HPDE6-E6E7 (cell line): ENCODE measurements around the gene TTC28.

ENCODE experiments used
- DNase-seq: peaks from one replicate; pipeline ENCODE4 v3.0.0; 2011; ENCODE audit warnings: missing footprints; ENCODE audit errors: extremely low spot score

The TTC28 gene

DNA sequence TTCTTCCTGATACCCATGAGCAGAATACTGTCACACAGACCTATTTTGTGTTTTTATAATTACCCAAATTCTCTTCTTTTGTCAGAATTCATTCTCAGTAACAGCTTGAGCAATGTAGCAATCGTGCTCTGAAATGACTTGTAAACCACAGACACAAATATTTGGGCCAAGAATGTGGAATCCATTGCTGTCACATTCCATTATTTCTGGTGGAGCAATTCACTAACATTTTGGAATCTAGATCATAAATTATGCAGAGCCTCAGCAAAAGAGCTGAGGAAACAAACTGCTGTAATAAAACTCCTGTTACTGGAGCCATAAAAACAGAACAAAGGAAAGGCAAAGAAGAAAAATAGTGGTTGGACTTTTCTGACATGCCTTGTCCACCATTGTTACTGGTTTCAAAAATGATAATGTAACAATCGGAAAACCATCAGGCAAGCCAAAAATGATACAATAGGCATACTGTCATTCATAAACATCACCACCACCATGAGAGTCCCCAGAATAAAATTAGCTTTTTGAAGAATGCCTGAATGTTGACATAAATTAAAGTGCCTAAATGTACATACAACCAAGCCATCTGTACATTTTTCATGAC, 537.2 kb downstream of the TTC28 start:
- DNase-seq = no peak

DNA sequence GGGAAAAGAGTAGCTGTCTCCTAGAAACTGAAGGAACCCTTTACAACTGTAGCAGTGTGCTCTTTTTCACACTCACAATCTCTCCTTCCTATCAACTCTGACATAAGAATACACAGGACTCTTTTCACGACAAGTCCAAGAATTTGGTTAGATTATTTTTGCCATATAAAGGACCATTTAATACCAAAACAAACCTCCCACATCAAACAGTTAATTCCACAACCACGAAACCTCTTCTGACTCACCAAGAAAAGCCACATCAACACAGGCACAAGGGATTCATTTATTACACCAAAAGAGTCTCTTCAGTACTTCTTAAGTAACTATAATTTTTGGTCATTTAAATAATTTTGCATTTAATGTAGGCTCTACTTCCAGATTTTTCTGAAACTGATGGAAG, 538.0 kb downstream of the TTC28 start:
- DNase-seq = no peak

DNA sequence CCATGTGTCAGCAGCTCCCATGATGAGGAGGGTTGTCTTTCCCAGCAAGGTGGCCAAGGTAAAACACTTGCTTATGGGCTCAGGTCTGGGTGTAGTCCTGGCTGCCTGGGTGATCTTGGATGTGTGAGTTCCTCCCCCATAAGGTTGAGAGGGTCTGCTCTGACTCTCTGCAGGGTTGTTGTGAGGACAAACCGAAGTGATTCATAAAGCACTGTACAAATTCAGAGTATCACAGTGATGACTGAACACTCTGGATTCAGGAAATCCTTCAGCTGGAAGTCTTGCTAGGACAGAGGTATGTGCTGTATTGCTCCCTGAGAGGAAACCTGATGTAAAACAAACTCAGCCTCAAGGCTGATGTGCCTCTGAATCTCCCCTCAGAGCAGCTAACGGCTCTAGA, 539.7 kb downstream of the TTC28 start:
- peak; percentile 17 for DNase-seq

DNA sequence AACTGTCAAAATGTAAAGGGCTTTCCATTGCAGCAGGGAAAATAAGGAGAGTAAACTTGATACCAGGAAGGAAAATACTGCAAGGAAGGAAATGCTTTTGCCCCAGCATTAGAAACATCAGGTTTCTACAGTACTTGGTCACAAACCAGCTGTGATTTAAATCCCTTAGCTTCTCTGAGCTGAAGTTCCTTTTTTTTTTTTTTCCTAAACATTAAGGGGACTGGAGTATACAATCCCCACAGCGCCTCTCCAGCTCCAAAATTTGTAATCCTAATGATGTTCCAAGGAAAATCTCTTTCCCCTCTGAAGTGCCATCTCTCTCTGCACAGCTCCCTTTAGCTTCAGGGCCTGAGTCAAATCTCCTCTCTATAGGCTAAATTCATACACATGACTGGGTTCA, 540.1 kb downstream of the TTC28 start:
- no peak for DNase-seq

DNA sequence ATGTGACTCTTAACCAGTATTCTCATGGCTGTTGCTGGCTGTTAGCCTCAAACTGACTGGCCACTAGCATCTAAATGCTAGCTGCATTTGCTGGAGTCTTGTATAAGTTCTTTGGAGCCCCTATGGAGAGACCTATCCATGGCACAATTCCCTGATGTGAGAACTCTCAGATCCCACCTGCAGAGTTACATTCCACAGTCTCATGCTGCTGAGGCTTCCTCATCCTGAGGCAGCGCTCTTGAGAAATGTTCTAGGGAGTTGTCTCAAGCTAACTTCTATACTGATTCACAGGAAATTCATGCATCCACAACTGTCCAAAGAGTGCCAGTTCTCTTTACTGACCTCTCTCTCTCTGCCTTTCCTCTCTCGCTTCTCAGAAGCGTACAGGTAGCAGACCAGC, 542.6 kb downstream of the TTC28 start:
- no peak for DNase-seq

DNA sequence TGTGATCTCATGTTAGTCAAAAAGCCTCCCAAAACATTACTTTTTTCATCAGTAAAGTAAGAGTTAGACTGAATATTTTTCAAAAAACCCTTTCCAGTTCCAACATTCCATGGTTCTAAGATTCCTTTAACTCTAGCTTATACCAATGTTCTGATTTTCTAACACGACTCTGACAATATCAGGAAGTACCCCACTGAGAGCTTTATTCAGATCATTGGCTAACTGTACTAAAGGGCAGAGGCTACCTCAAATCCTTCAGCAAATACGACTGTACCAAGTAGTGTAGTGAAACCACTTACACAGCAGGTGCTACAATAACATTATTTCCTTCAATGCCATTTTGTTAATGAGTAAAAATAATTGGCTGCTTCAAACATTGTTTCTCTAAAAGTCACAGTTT, 547.2 kb downstream of the TTC28 start:
- no peak for DNase-seq

DNA sequence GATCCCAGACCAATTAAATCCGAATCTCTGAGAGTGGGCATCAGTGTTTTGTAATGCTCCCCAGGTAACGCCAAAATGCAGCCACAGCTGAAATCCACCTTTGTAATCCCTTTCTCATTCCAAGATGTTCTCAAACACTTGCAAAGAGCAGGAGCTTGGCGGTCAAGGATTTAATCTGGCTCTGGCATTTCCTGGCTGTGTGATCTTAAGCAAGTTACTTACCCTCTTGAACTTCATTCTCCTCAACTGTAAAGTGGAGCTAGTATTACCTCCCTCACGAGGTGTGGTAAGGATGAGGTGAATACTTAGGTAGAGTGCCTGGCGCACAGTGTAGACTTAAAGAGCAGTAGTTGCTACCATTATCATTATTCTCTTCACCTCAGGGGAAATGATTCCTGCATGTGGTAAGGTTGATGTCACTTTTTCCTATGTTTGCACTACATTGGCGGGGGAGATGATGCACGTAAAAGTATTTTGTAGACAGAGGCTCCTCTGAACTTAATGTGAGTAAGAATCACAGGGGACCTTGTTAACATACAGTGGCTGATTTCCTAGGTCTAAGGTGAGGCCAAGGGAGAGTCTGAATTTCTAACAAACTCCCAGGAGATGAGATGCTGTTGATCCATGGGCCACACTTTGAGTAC, 550.2 kb downstream of the TTC28 start:
- DNase-seq = no peak

DNA sequence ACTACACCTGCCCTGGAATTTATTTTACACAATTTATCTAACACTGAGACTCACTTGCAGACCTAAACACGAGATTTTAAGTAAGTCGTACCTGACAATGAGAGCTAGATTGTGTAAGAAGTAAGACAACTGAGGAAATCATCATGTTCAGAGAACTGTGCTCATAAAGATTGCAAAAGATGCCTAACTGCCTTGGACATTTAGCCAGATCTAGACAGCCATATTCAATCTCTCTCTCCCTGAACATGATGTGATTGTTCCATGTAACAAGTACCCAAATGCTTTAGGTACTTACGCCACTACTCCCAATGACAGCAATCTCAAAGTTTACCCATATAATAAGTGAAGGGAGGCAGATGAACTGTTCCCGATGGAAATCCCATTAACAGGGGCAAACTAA, 550.8 kb downstream of the TTC28 start:
- DNase-seq = no peak

DNA sequence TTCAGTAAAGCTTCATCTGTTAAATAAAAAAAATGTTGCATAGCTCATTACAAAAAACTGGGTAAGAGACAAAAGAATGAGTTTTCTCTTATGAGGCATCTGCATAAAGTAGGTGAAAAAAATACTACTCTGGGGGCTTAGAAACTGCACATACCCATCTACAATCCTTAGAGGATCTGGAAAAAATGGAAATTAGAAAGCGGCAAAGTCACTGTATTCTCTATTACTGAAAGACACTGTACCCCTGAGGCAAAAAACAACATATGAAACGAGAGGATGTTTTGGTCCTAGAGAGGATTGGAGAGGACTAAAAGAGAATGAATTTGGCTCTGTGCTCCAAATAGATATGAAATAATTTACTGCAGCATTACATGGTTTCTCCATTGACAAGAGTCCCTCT, 553.8 kb downstream of the TTC28 start:
- DNase-seq = no peak

DNA sequence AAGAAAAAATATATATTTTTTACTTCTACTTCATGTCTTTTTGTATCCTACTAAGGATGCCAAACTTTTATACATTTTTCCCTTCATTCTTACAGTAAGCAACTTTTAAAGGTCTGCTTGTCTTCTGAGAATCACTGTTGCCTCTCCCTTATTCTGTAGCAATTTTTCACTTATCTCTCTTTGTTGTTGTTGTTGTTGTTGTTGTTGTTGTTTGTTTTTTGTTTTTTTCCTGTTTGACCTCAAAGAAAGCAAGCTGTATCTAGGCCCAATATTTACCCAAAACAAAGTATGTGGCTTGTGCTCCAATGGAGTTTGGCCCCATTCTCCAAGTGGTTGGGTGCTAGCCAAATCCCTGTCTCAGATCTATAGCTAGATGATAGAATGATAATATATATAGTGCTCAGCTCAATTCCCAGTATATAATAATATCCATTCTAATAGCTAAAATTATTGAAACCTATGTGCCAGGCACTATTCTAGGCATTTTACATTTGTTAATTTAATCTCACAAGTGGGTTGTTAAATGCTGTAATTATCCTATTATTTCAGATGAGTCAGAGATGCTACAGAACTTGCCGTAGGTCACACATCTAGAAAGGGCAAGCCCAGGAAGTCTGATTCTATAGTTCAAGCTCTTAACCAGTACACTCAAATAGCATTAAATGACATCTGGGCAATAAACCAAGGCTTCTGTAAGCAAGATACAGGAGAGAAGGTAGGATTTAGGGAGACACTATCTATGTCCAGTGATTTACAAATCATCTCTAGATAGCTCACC, 555.5 kb downstream of the TTC28 start:
- DNase-seq = no peak

DNA sequence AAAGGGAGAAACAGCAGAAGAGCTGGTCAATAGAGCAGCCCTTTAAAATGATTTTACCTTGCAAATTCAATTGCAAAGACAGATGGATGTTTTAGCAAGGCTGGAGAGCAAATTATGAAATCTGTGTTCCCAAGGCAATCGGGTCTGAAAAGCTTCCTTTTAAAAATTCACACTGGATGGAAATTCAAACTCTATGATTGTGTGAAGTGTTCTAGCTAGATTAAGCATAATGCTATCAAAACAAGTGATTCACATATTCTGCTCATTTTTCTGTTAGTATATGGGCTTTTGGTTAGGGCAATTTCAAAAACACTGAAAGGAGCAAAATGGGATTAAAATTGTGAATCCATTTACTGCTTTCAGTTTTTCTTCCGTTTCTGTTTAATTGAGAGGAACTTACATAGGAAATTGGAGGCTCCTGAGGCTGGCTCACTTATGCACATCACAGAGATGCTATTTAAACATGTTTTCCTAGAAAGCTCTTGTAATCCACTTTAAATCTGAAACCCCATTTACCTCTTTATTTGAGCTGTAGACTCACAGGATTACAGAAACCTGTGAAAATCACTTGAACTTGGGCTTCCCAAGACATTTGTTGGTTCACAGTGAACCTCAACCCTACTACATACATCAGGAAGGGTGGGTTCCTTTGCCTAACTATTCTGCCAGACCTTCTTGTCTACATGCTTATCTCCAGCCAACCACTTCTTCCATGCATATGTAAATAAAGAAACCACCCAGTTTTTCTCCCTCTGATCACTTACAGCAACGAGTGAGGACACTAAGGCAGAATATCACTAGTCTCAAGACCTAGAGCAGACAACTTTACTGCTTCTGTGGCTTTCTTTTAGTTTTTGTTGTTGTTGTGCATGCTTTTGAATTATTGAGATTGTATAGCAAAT, 558.7 kb downstream of the TTC28 start:
- no peak for DNase-seq

DNA sequence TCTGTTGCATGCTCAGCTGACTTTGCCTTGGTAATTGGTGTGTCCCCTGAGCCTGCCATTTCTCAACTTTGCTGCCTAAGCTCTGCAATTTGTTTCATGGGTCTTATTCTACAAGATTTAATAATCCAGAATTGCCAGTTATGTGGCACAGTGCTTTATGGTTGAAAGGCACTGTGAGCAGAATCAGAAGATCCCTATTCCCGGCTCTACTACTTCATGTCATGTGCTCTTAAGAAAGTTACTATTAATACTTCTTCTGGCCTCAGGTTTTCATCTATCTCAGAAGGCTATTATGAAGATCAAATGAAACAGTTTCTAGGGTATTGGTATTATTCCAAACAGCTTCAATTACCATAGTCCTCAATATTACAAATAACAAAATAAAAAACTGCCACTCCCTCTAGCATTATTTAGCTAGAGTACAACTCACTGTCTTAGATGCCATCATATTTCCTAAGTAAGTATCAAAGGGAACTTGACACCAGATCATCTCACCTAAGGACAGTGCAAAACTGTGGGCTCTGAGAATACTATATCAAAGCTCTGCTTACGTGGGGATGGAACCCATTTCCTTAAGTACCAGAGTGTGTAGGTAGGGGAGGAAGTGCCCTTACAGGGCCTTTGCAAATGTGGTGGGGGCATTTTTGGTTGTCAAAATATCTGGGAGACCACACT, 560.5 kb downstream of the TTC28 start:
- DNase-seq = no peak

DNA sequence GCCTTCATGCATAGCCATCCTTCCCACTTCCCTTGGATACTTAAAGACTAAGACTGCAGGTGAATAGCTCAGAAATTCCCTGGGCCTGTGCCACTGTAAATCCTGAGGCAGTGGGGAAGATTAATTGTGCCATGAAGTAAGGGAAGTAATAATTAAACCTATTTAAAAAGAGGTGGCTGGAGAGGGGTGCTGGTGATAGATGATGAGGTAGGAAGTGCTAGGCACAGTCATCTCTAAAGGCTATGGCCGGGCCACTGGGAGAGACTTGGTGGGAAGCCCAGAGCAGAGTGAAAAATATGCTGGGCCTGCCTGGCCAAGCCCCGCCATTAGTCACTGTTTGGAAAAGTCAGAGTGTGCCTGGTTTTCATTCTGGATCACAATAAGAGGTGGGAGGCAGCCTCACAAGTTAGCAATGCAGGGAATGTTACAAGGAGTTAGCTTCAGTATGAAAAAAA, 563.4 kb downstream of the TTC28 start:
- peak; percentile 69 for DNase-seq

DNA sequence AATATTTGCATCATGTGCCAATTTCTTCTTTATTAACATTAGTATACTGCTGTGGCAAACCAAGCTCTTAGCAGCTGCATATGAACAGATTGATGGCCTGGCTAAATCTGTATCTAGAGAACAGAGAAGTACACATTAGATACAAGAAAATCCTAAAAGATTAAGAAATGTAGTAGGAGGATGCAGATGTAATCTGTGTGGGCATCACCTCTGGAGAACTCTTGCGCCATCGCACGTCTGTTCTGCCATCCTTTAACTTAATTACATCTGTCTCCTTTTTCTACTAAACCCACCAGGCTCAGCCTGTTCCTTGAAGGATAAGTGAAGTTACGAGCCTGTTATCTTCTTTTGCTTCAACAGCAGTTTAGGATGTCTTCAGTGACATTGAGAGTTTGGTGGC, 564.2 kb downstream of the TTC28 start:
- no peak for DNase-seq

DNA sequence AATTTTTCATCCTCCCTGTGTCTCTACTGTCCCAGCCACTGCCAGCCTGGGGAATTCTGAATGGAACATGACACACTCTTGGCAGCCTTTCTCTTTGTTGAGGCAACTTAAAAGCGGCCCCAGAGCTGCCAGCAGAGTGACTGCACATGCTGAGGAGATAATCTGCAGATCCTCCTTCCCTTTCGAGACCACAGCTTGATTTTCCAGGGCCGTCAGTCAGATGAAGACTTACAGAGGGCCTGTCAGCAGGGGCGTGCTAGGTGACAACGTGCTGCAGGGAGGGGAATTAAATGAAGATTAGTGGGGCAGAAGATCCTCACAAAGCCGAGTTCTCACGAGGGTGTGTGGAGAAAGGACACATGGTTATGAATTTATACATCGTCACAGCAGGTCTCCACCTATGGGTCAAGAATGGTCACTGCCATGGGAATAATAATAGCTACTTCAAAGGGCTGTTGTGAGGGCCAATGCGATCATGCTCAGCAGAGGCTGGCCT, 567.0 kb downstream of the TTC28 start:
- peak; percentile 13 for DNase-seq

DNA sequence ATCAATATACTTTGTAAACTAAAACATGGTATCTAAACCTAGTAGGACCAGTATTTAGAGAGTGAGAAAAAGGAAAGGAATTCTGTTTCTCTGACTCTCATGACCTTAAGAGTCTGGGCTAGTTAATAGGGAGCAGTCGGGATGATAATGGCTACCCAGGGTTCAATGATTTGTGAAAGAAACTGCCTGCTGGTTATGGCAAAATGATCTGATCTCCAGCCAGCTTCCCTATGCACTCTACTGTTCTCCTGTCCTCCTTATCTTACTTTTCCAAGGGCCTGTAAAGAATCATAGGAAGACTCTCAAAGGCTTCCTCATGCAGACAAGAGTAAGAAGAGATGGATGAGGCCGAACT, 567.5 kb downstream of the TTC28 start:
- DNase-seq = no peak

DNA sequence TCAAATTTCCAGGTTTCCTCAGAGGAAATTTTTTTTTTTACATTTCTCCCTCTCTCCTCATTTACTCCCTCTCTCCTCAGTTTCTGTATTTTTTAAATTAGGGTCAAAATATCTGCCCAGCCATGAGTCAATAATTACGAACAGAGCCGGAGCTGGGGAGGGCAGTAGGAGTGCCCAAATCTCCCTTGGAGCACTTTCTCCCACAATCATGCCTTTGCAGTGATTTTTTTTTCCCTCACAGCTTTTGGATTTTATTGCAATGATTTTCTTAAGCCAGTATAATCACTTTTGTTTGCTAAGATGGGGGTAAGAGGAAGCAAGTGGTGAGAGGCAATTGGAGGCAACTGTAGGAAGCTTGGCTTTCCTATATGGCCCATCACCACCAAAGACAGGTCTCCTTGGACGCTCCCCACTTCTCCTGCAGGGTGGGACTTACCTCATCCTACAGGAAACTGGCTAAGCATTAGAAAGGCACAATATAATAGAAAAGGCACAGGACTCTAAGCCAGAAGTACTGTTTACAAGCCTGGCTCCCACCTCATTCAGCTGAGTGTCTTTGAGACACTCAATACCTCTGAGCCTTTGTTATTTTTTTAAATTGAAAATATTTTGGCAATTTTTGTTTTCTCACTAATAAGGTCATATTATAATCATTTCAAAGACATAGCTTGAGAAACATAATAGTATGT, 568.0 kb downstream of the TTC28 start:
- DNase-seq = no peak

DNA sequence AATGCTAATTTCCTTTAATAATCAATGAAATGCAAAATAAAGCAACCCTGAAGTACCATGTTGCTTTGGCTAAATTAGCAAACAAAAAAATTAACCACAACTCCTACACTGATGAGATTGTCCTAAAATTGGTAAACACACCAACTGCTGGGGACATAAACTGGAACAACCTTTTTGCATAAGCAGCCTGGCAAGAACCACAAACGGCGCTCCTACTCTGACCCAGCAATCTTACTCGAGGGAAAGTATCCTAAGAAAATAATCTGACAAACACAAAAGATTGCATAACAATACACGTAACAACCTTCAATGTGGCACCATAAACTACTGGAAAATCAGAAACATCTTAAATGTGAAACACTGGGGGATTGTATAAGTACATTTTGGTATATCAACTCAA, 570.8 kb downstream of the TTC28 start:
- no peak for DNase-seq

DNA sequence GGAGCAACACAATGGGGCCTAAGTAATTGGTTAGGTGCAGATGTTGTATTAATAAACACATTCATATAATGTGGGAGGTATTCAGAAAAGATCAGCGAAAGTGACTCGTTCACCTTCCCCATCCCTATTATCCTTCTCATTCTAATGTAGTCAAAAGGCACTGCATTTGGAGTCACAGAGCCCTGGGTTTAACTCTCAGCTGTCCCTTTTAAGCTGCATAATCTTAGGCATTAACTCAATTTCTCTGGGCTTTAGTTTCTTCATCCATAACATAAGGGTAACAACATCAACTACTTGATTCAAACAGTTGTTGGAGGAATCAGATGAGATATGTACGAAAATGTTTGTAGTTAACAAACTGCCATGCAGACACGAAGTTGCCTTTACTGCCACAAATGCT, 573.0 kb downstream of the TTC28 start:
- DNase-seq = no peak

DNA sequence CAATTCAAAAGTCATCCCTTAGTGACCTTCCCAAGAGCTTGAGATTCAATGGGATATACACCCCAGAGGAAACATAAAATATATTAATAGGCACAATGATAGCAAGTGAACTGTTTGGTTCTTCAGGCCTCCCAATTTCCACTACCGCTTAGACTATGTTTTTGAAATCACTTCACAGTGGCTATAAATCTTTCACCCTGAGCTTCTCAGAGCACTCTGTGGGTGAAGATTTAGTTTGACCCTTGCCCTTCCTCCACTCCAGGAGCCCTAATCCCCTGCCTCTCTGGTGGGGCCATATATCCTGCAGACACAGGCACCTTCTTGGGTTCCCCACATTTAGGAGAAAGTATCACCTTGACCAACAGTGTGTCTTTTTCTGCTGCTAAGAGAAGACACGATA, 573.7 kb downstream of the TTC28 start:
- no peak for DNase-seq

DNA sequence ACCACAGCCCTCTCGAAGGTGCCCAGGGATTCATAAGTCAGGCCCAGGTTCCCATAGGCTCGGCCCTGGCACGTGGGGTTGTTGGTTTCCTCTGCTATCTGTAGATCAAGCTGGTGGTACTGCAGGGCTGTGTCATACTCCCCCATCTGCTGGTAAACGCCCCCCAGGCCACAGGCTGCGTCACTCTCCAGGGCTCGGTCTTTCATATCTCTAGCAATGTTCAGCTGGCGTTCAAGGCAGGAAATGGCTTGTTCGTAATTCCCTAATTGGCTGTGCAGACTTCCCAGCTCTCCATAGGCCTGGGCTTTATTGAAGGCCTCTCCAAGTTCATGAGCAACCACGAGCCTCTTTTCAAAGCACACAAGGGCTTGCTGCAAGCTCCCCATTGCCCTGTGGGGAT, 574.2 kb downstream of the TTC28 start:
- DNase-seq = no peak
